Mesenteric fat pad (tissue), 1 donor: ENCODE results near the gene GNL3L. TPM values are rescaled to one million over a fixed set of nuclear protein-coding genes. Genes with fewer than 3 reads are reported as not detected.
"Not testable (repeated sequence)": the region's sequence is repeated elsewhere in the genome, so short reads cannot be mapped to it uniquely, and the experiment has no call there.

ENCODE experiments used
- DNase-seq: peaks from one replicate; pipeline ENCODE4 v3.0.0-alpha.2; 2020; ENCODE audit warnings: low spot score
- total RNA-seq: library from RNA; stranded (reverse); fragmentation: NEBNext Ultra II Directional; extraction: Animal tissue kit (Norgen Biotek cat#: 25700); gene quantifications from one replicate; pipeline ENCODE4 v1.2.1, GENCODE V29; 2021
- donor health status: DM: yes; HTN: yes; CAD: no.

The GNL3L gene
- total RNA-seq, 1 donor from 2014 or later: 34.7 TPM

DNA sequence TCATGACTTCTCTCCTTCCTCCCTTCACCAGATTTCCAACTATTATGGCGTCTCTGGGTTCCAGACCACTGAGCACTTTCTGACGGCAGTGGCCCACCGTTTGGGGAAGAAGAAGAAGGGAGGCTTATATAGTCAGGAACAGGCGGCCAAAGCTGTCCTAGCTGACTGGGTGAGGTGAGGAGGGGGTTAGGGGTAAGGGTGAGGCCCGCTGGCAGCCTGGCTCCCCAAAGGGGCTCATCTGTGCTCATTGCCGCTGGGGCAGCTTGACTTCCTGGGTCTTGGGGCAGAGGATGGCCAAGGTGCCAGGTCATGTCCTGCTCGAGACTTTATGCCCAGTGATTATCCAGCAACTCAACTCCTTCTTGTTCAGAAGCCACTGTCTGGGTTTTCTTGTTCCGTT lies 21.8 kb downstream of the GNL3L start:
- no peak for DNase-seq

DNA sequence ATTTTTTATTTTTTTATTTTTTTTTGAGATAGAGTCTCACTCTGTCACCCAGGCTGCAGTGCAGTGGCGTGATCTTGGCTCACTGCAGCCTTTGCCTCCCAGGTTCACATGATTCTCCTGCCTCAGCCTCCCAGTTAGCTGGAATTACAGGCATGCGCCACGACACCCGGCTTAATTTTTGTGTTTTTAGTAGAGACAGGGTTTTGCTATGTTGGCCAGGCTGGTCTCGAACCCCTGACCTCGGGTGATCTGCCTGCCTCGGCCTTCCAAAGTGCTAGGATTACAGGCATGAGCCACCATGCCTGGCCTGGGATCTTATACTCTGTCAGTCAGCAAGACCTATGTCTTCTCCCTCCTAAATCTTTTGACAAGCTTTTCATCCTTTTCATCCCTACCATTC lies 25.0 kb downstream of the GNL3L start:
- not testable (repeated sequence) for DNase-seq

DNA sequence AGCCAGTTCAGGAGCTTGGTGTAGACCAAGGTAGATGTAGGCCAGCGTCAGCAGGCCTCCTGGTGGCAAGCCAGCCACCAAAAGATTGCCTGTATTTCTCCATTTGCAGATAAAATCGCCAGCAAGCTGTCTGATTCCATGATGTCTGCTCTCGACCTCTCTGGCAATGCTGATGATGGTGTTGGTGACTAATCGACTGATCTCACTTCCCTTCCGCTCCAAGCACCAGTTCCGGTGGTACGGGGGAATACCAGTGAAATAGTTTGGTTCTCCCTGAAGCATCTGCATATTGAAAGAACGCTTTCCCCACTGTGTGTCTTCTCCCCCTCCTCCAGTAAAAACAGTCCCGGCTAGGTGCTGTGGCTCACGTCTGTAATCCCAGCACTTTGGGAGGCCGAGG lies 30.4 kb downstream of the GNL3L start:
- DNase-seq: no peak

DNA sequence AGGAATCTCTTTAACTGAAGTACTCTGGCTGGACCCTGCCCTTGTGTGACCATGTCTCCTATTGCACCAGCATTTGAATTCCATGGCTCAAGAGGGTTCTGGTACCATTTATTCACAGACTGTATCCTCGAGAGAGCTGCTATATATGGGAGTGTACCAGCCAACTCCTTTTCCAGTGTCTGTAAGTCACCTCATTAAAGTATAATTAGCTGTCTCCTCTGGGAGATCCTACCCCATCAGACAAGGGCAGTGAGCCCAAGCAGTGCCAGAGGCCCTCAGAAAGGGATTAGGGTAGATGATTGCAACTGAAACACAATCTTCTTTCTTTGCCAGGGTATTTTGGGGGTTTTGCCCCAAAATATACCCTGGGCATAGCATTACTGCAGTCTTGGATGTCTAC lies 31.6 kb downstream of the GNL3L start:
- no peak for DNase-seq

DNA sequence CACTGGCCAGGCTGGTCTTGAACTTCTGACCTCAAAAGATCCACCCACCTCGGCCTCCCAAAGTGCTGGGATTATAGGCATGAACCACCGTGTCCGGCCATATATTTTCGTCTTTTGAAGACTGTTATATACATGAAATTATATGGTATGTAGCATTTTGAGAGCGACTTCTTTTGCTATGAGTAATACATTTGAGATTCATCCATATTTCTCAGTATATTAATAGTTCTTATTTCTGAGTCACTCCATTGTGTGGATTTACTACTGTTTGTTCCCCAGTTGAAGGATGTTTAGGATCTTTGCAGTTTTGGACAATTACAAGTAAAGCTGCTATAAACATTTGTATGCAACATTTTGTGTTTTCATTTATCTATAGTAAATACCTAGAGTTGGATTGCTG lies 34.9 kb downstream of the GNL3L start:
- no peak for DNase-seq

DNA sequence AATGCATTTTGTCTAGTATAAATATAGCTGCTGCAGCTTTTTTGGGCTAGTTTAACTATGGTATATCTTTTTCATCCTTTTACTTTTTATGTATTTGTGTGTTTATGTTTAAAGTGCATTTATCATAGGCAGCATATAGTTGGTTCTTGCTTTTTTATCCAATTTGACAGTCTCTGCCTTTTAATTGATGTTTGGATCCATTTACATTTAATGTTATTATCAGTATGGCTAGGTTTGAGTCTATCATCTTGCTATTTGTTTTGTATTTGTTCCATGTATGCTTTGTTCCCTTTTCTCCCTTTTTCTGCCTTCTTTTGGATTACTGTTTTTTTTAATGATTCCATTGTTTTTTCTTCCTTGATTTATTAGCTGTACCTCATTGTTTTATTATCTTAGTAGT lies 40.3 kb downstream of the GNL3L start:
- no peak for DNase-seq

DNA sequence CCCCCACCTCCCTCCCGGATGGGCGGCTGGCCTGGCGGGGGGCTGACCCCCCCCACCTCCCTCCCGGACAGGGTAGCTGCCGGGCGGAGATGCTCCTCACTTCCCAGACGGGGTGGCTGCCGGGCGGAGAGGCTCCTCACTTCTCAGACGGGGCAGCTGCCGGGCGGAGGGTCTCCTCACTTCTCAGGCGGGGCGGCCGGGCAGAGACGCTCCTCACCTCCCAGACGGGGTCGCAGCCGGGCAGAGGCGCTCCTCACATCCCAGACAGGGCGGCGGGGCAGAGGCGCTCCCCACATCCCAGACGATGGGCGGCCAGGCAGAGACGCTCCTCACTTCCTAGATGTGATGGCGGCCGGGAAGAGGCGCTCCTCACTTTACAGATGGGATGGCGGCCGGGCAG lies 42.6 kb downstream of the GNL3L start:
- DNase-seq: peak; percentile 75

DNA sequence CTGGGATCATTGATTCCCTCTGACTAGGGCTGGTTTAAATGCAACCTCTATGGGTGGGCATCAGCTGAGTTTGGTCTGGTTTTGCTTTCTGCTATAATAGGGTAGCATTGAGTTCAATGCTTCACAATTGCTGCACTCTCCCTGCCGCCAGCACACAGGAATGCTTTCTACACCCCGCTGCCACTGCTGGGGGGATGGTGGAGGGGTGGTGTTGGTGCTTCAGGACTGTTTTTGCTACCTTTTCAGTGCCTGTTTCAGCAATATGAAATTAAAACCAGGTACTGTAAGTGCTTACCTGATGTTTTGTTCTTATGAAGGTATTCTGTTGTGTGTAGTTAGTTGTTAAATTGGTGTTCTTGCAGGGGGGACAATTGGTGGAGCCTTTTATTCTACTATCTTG lies 67.7 kb downstream of the GNL3L start:
- DNase-seq: no peak

DNA sequence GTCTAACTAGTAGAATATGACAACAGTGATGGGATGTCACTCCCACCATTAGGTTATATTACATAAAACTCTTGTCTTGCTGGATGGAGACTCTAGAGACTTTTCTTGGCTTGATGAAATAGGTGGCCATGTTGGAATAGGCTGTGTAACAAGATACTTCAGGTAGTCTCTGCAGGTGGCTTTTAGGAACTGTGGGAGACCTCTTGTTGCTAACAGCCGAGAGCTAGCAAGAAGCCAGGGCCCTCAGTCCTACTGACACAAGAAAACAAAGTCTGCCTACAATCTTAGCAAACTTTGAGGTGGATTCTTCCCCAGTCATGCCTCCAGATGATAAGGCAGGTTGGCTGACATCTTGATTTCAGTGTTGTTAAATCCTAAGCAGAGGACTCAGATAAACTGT lies 72.5 kb downstream of the GNL3L start:
- no peak for DNase-seq

Other genes with a start within 250 kb of the GNL3L start
- 1.2 TPM for gene WNK3, start 172.2 kb upstream of the GNL3L start, total RNA-seq
- gene TSR2, start 89.8 kb upstream of the GNL3L start, total RNA-seq: 31.4 TPM
- gene FGD1, start 34.0 kb upstream of the GNL3L start, total RNA-seq: 5.0 TPM